ENCODE results near the gene LOXHD1. TPM values are rescaled to one million over a fixed set of nuclear protein-coding genes. Genes with fewer than 3 reads are reported as not detected.

Gene LOXHD1
- total and polyA plus RNA-seq, 2 of the 13 experiments (the other 11 are each of a cell fraction or from before 2014, with no cell fraction given): not detected

GRCh38 chr18:46478796-46479195 is 178.2 kb downstream of the LOXHD1 start:
- no peaks in the 10 kb centered on the region for H3K36me3 ChIP-seq (replicated peaks in 1 of 2; ENCODE audit: control insufficient read depth in 1 of 2, insufficient read depth in 2 of 2, low read length in 2 of 2)
- FAIRE-seq (no peak), ATAC-seq (no peak), DNase-seq (ENCODE audit: low spot score) (no peak)
- H3K9me3 ChIP-seq (ENCODE audit: low read length): no peaks in the 10 kb centered on the region
- CTCF ChIA-PET (ENCODE audit: low intra/inter-chr PET ratio, low total read pairs): no interaction called here
- no peaks in the 10 kb centered on the region for H3K4me1 ChIP-seq (ENCODE audit: insufficient read depth, low read length)
- intact Hi-C loops (cut with micrococcal nuclease; ENCODE audit: unreplicated experiment): no loop called here
- H4K20me1 ChIP-seq (ENCODE audit: insufficient read depth, low read length): no peaks in the 10 kb centered on the region
- in situ Hi-C loops (cut with HindIII; ENCODE audit: extremely low pct_ligation_motif_present, low pct_unique_long_range_greater_than_20kb): loop anchor here (25.0 kb wide), 1 partner anchor 341 kb away; no protein-coding TSS in a partner anchor
- no peak for TF ChIP-seq ARHGAP35 (CRISPR knock-in tag; IDR thresholded peaks at IDR 0.05; ENCODE audit: borderline replicate concordance)
- no peak for TF ChIP-seq GABPB1 (CRISPR knock-in tag; IDR thresholded peaks at IDR 0.05)
- TF ChIP-seq, protein P1, sequence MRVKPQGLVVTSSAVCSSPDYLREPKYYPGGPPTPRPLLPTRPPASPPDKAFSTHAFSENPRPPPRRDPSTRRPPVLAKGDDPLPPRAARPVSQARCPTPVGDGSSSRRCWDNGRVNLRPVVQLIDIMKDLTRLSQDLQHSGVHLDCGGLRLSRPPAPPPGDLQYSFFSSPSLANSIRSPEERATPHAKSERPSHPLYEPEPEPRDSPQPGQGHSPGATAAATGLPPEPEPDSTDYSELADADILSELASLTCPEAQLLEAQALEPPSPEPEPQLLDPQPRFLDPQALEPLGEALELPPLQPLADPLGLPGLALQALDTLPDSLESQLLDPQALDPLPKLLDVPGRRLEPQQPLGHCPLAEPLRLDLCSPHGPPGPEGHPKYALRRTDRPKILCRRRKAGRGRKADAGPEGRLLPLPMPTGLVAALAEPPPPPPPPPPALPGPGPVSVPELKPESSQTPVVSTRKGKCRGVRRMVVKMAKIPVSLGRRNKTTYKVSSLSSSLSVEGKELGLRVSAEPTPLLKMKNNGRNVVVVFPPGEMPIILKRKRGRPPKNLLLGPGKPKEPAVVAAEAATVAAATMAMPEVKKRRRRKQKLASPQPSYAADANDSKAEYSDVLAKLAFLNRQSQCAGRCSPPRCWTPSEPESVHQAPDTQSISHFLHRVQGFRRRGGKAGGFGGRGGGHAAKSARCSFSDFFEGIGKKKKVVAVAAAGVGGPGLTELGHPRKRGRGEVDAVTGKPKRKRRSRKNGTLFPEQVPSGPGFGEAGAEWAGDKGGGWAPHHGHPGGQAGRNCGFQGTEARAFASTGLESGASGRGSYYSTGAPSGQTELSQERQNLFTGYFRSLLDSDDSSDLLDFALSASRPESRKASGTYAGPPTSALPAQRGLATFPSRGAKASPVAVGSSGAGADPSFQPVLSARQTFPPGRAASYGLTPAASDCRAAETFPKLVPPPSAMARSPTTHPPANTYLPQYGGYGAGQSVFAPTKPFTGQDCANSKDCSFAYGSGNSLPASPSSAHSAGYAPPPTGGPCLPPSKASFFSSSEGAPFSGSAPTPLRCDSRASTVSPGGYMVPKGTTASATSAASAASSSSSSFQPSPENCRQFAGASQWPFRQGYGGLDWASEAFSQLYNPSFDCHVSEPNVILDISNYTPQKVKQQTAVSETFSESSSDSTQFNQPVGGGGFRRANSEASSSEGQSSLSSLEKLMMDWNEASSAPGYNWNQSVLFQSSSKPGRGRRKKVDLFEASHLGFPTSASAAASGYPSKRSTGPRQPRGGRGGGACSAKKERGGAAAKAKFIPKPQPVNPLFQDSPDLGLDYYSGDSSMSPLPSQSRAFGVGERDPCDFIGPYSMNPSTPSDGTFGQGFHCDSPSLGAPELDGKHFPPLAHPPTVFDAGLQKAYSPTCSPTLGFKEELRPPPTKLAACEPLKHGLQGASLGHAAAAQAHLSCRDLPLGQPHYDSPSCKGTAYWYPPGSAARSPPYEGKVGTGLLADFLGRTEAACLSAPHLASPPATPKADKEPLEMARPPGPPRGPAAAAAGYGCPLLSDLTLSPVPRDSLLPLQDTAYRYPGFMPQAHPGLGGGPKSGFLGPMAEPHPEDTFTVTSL (CRISPR knock-in tag; IDR thresholded peaks at IDR 0.05; ENCODE audit: borderline replicate concordance): no peak
- TF ChIP-seq ZNF460 (CRISPR knock-in tag; IDR thresholded peaks at IDR 0.05; ENCODE audit: borderline replicate concordance): no peak
- no peak for TF ChIP-seq CCAR2 (optimal IDR thresholded peaks at IDR 0.05; ENCODE audit: low read depth, low read length)
- no peak for TF ChIP-seq NRL (CRISPR knock-in tag; IDR thresholded peaks at IDR 0.05; ENCODE audit: borderline replicate concordance)
- no peak for TF ChIP-seq NCOA1 (CRISPR knock-in tag; IDR thresholded peaks at IDR 0.05)
- TF ChIP-seq NFKB2 (CRISPR knock-in tag; IDR thresholded peaks at IDR 0.05; ENCODE audit: borderline replicate concordance): no peak
- no peak for TF ChIP-seq ZNF17 (CRISPR knock-in tag; IDR thresholded peaks at IDR 0.05)
- H2AFZ ChIP-seq (ENCODE audit: low read length): no peak overlapping the region
- H3K4me2 ChIP-seq (ENCODE audit: low read depth, low read length): no peak overlapping the region
- no peak overlapping the region for H3K27ac ChIP-seq (ENCODE audit: extremely low read length, insufficient read depth, low read length)
- 29% methylated on average over 2 of the region's 2 CpGs for WGBS (ENCODE audit: low lambda C conversion rate)
- no peak overlapping the region for H3K4me3 ChIP-seq (replicated peaks in 1 of 3; ENCODE audit: insufficient read depth in 1 of 3, low read depth in 2 of 3, low read length in 3 of 3)
- POLR2A ChIA-PET: no interaction called here
- no peak overlapping the region for H3K9ac ChIP-seq (ENCODE audit: insufficient read depth, low read depth, low read length)
- BruUV-seq (replicated peaks): no TSS peak
- peaks cover 0 to 29% of the 10 kb centered on the region in 2 experiments; a peak in 1 of 5 replicates for H3K27me3 ChIP-seq (ENCODE audit: control insufficient read depth in 1 of 2, insufficient read depth in 2 of 2, low read length in 2 of 2)
- no peaks in the 10 kb centered on the region for H3K79me2 ChIP-seq (ENCODE audit: insufficient read depth, low read length)
